AG09309 (cell line): ENCODE measurements around the gene MYL6B.

Experiments used
- DNase-seq: peaks from one replicate; pipeline ENCODE4 v3.0.0-alpha.2; 2010; ENCODE audit warnings: low read depth
- H3K4me3 ChIP-seq: 2 replicates; pipeline ENCODE4 v1.5.1; 2011; ENCODE audit warnings: mild to moderate bottlenecking, low read depth, low read length, moderate library complexity; ENCODE audit not compliant: control insufficient read depth
- TF ChIP-seq, protein P1 (sequence below): IDR thresholded peaks from 2 replicates; pipeline ENCODE4 v1.5.1; 2011; ENCODE audit warnings: mild to moderate bottlenecking, low read depth, low read length, inconsistent platforms; ENCODE audit not compliant: insufficient read depth, control insufficient read depth; ENCODE audit errors: missing control alignments

Gene MYL6B

GRCh38 chr12:56158029-56158925 lies 5.9 kb downstream of the MYL6B start, which contains the start of gene MYL6:
MYL6 (plus strand) TSS chr12:56158359; CDS start chr12:56158402, 43 bp downstream.
- peak within 1 kb of the TSS; percentile 62 for H3K4me3 ChIP-seq
- TF ChIP-seq, protein P1, sequence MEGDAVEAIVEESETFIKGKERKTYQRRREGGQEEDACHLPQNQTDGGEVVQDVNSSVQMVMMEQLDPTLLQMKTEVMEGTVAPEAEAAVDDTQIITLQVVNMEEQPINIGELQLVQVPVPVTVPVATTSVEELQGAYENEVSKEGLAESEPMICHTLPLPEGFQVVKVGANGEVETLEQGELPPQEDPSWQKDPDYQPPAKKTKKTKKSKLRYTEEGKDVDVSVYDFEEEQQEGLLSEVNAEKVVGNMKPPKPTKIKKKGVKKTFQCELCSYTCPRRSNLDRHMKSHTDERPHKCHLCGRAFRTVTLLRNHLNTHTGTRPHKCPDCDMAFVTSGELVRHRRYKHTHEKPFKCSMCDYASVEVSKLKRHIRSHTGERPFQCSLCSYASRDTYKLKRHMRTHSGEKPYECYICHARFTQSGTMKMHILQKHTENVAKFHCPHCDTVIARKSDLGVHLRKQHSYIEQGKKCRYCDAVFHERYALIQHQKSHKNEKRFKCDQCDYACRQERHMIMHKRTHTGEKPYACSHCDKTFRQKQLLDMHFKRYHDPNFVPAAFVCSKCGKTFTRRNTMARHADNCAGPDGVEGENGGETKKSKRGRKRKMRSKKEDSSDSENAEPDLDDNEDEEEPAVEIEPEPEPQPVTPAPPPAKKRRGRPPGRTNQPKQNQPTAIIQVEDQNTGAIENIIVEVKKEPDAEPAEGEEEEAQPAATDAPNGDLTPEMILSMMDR: no peak
- peak; percentile 95 for DNase-seq

GRCh38 chr12:56158926-56159461 lies 6.6 kb downstream of the MYL6B start:
- TF ChIP-seq, protein P1: no peak
- DNase-seq: peak; percentile 25
- H3K4me3 ChIP-seq: peak overlapping the region; percentile 62

- TF ChIP-seq, protein P1: no peak
- DNase-seq: no peak
- H3K4me3 ChIP-seq: peak overlapping the region; percentile 62
Observed at GRCh38 chr12:56159482-56160192, 7.2 kb downstream of the MYL6B start.

- TF ChIP-seq, protein P1: no peak
- no peak for DNase-seq
- H3K4me3 ChIP-seq: peak overlapping the region; percentile 62
Observed at GRCh38 chr12:56160193-56160763, 7.9 kb downstream of the MYL6B start.

- TF ChIP-seq, protein P1: no peak
- peak overlapping the region; percentile 62 for H3K4me3 ChIP-seq
- no peak for DNase-seq
Observed at GRCh38 chr12:56160894-56161689, 8.7 kb downstream of the MYL6B start.
